Endothelial cell of umbilical vein (primary cell): ENCODE results near the gene MAGT1. TPM values are rescaled to one million over a fixed set of nuclear protein-coding genes. Genes with fewer than 3 reads are reported as not detected.
"Not testable (repeated sequence)": the region's sequence is repeated elsewhere in the genome, so short reads cannot be mapped to it uniquely, and the experiment has no call there.

Source experiments
- BruUV-seq: library from RNA; stranded (reverse); fragments of 400-500 nt; replicated peaks from 2 replicates; lab custom pipeline; 2021; lab: Mats Ljungman, UMichigan
- CTCF ChIA-PET: fragments of 300-600, 350-600 bp; sonication (Branson Sonifier 250); formaldehyde crosslinking; loops from one replicate; lab custom pipeline; 2021; ENCODE audit warnings: antibody characterized with exemption, inconsistent platforms; lab: Charles Lee
- POLR2A ChIA-PET: fragments of 300-600, 350-600 bp; sonication (Branson Sonifier 250); formaldehyde crosslinking; loops from one replicate; lab custom pipeline; 2021; ENCODE audit warnings: antibody characterized with exemption, inconsistent platforms; lab: Charles Lee
- DNase-seq: peaks from one replicate; pipeline ENCODE4 v3.0.0-alpha.2; 2011; ENCODE audit warnings: low read depth, low spot score
- FAIRE-seq: peaks from 2 replicates; lab custom pipeline; 2011; peaks lifted over from hg19 to GRCh38; lab: Jason Lieb, UNC
- H2AFZ ChIP-seq: 2 replicates; pipeline ENCODE4 v1.6.0; 2012; ENCODE audit warnings: low read depth, low read length, control low read depth, inconsistent platforms
- H3K27ac ChIP-seq: 2 replicates; pipeline ENCODE4 v1.5.1; 2011; ENCODE audit warnings: low read depth, mild to moderate bottlenecking, control low read depth, low read length, moderate library complexity; ENCODE audit not compliant: insufficient read depth
- H3K27me3 ChIP-seq, 2 experiments: 2 replicates each; pipeline versions ENCODE4 v1.6.0 to v1.6.1; 2011; ENCODE audit warnings: low read length in 2 of 2, mixed read lengths in 1 of 2; ENCODE audit not compliant: control insufficient read depth in 2 of 2, insufficient read depth in 2 of 2
- H3K36me3 ChIP-seq, 2 experiments: 2 replicates in 1 of 2; 3 replicates in 1 of 2; pipeline ENCODE4 v1.5.1; 2011; ENCODE audit warnings: low read length in 2 of 2, mild to moderate bottlenecking in 1 of 2, moderate library complexity in 1 of 2; ENCODE audit not compliant: control insufficient read depth in 2 of 2, insufficient read depth in 2 of 2; ENCODE audit errors: extremely low read depth in 1 of 2
- H3K4me1 ChIP-seq: 3 replicates; pipeline ENCODE4 v1.5.1; 2011; ENCODE audit warnings: mild to moderate bottlenecking, low read length; ENCODE audit not compliant: control insufficient read depth, insufficient read depth; ENCODE audit errors: extremely low read depth
- H3K4me2 ChIP-seq: 2 replicates; pipeline ENCODE4 v1.6.1; 2011; ENCODE audit warnings: low read length, control low read depth, mixed read lengths; ENCODE audit not compliant: insufficient read depth
- H3K4me3 ChIP-seq, 3 experiments: fragments of 200-600 bp in 1 of 3; sonication (generic), shearing (Covaris generic) in 1 of 3; replicated peaks in 1 of 3; 2 replicates each; pipeline ENCODE4 v1.5.1; 2011 to 2016; ENCODE audit warnings: control low read depth in 3 of 3, low read length in 3 of 3, mild to moderate bottlenecking in 2 of 3, inconsistent platforms in 1 of 3, low read depth in 1 of 3, moderate library complexity in 1 of 3; ENCODE audit not compliant: insufficient read depth in 1 of 3
- H3K79me2 ChIP-seq: 2 replicates; pipeline ENCODE4 v1.6.0; 2012; ENCODE audit warnings: low read length, inconsistent platforms; ENCODE audit not compliant: control insufficient read depth, insufficient read depth
- H3K9ac ChIP-seq: replicated peaks from 2 replicates; pipeline ENCODE3; 2011; ENCODE audit warnings: low read length, control low read depth; ENCODE audit not compliant: insufficient read depth; ENCODE audit errors: extremely low read depth
- H3K9me1 ChIP-seq: replicated peaks from 3 replicates; pipeline ENCODE4 v1.6.0; 2011; ENCODE audit warnings: mild to moderate bottlenecking, low read length; ENCODE audit not compliant: control insufficient read depth, insufficient read depth; ENCODE audit errors: extremely low read depth
- H3K9me3 ChIP-seq: replicated peaks from 2 replicates; pipeline ENCODE4 v1.5.1; 2012; ENCODE audit warnings: low read length, inconsistent platforms; ENCODE audit not compliant: control insufficient read depth, insufficient read depth
- H4K20me1 ChIP-seq: replicated peaks from 2 replicates; pipeline ENCODE3; 2011; ENCODE audit warnings: mild to moderate bottlenecking, low read length; ENCODE audit not compliant: control insufficient read depth, insufficient read depth; ENCODE audit errors: extremely low read depth
- CTCF ChIP-seq, 2 donors: IDR thresholded peaks; 1 replicate in 1 of 2; 2 replicates in 1 of 2; pipeline ENCODE4 v1.5.1; 2011; ENCODE audit warnings: low read length in 2 of 2, mild to moderate bottlenecking in 2 of 2, moderate library complexity in 2 of 2, control low read depth in 1 of 2, inconsistent platforms in 1 of 2, low read depth in 1 of 2; ENCODE audit not compliant: insufficient read depth in 1 of 2; ENCODE audit errors: extremely low read depth in 1 of 2
- EZH2 ChIP-seq: IDR thresholded peaks from 2 replicates; pipeline ENCODE4 v1.6.1; 2012; ENCODE audit warnings: borderline replicate concordance, low read depth, mild to moderate bottlenecking, moderate library complexity, low read length, inconsistent platforms; ENCODE audit not compliant: severe bottlenecking
- FOS ChIP-seq: IDR thresholded peaks from 2 replicates; pipeline ENCODE4 v1.6.1; 2011; ENCODE audit warnings: mild to moderate bottlenecking, low read length, moderate library complexity, borderline replicate concordance; ENCODE audit not compliant: insufficient read depth
- GATA2 ChIP-seq: IDR thresholded peaks from 2 replicates; pipeline ENCODE4 v1.7.0; 2011; ENCODE audit warnings: low read depth, mild to moderate bottlenecking, moderate library complexity, mixed read lengths, low read length; ENCODE audit not compliant: insufficient read length, insufficient read depth
- JUN ChIP-seq: IDR thresholded peaks from 2 replicates; pipeline ENCODE4 v1.6.1; 2011; ENCODE audit warnings: borderline replicate concordance, low read depth; ENCODE audit not compliant: insufficient read length, insufficient read depth
- MAX ChIP-seq: IDR thresholded peaks from 2 replicates; pipeline ENCODE4 v1.6.1; 2011; ENCODE audit not compliant: insufficient read depth, insufficient read length
- MYC ChIP-seq: IDR thresholded peaks from one replicate; pipeline ENCODE4 v1.6.1; 2011; ENCODE audit warnings: mild to moderate bottlenecking, low read depth, low read length
- POLR2A ChIP-seq: IDR thresholded peaks from 2 replicates; pipeline ENCODE4 v1.6.1; 2012; ENCODE audit warnings: low read depth, mild to moderate bottlenecking, control low read depth, low read length
- POLR2AphosphoS5 ChIP-seq: IDR thresholded peaks from 2 replicates; pipeline ENCODE4 v1.6.1; 2012; ENCODE audit warnings: low read depth, mild to moderate bottlenecking, control low read depth, low read length, moderate library complexity; ENCODE audit not compliant: insufficient read depth
- dilution Hi-C: fragments of 300-500 bp; cut with MboI; formaldehyde crosslinking; loops from one replicate; pipeline ENCODE4 v1.15.0; 2019; ENCODE audit warnings: low sequenced_read_pairs; ENCODE audit not compliant: extremely low pct_ligation_motif_present
- intact Hi-C: fragments of 100-400 bp; cut with micrococcal nuclease; formaldehyde crosslinking; loops from one replicate; pipeline ENCODE4 v1.10.0; 2022
- polyA plus RNA-seq, 4 experiments: library from polyadenylated mRNA; depleted of rRNA in 3 of 4; stranded (reverse) in 3 of 4; unstranded in 1 of 4; fragments of >200 nt; gene quantifications; 2 replicates each; pipeline versions ENCODE4 v1.2.1 to v1.2.3, GENCODE V29; 2011 to 2012; ENCODE audit warnings: missing spikeins in 1 of 4
- total RNA-seq: library from RNA; stranded (reverse); gene quantifications from 2 replicates; pipeline ENCODE4 v1.2.3, GENCODE V29; 2021

Gene MAGT1
- total and polyA plus RNA-seq, 2 donors (not counting 3 experiments of a cell fraction or from before 2014, with no cell fraction given) = 36.3 to 66.9 TPM

GRCh38 chrX:77892887-77893286, 2.3 kb downstream of the MAGT1 start:
- ChIA-PET POLR2A (no interaction called here), CTCF (no interaction called here)
- Histone ChIP-seq H3K9me1 (no peaks in the 10 kb centered on the region), H3K9me3 (no peaks in the 10 kb centered on the region), H4K20me1 (no peaks in the 10 kb centered on the region), H3K9ac (no peak overlapping the region), H3K4me2 (no peak overlapping the region), H3K36me3 (no peaks in the 10 kb centered on the region), H3K27me3 (no peaks in the 10 kb centered on the region), H3K27ac (no peak overlapping the region), H3K4me3 (no peak overlapping the region), H3K79me2 (peaks cover 55% of the 10 kb centered on the region), H2AFZ (no peak overlapping the region), H3K4me1 (peaks cover 5% of the 10 kb centered on the region)
- TF ChIP-seq POLR2A (no peak), CTCF (IDR thresholded peaks at IDR 0.05; ENCODE audit: extremely low read depth in 1 of 2, insufficient read depth in 1 of 2, low read depth in 1 of 2, low read length in 2 of 2) (no peak), GATA2 (no peak), MAX (no peak), MYC (no peak), EZH2 (no peak), FOS (no peak), POLR2AphosphoS5 (no peak), JUN (no peak)
- no peak for FAIRE-seq
- intact Hi-C loops (loop anchor here (5.0 to 10.0 kb wide), 2 partner anchors 1338 to 1721 kb away; partner anchors contain the start of gene PBDC1), dilution Hi-C loops (no loop called here)
- BruUV-seq = no TSS peak
- DNase-seq = no peak

GRCh38 chrX:77881418-77881817, 13.8 kb downstream of the MAGT1 start:
- FAIRE-seq, dilution Hi-C loops, H3K27ac ChIP-seq, BruUV-seq, DNase-seq, H3K9me3 ChIP-seq, H3K9me1 ChIP-seq, POLR2A ChIA-PET, H3K4me3 ChIP-seq, H3K4me1 ChIP-seq, H2AFZ ChIP-seq, intact Hi-C loops, H3K36me3 ChIP-seq, H4K20me1 ChIP-seq, H3K4me2 ChIP-seq, H3K27me3 ChIP-seq, CTCF ChIA-PET, H3K9ac ChIP-seq: not testable (repeated sequence)
- H3K79me2 ChIP-seq = peaks cover 22% of the 10 kb centered on the region
